NB4 (cell line): ENCODE results near the gene USB1.

ENCODE experiments used
- MYC ChIP-seq: IDR thresholded peaks from 2 replicates; pipeline ENCODE4 v1.6.1; 2011; ENCODE audit warnings: low read depth, low read length
- TF ChIP-seq, protein P1 (sequence below): IDR thresholded peaks from one replicate; pipeline ENCODE4 v1.5.1; 2012; ENCODE audit warnings: low read depth, low read length

GRCh38 chr16:57992084-57992483 is 9.1 kb upstream of the USB1 start:
- TF ChIP-seq, protein P1, sequence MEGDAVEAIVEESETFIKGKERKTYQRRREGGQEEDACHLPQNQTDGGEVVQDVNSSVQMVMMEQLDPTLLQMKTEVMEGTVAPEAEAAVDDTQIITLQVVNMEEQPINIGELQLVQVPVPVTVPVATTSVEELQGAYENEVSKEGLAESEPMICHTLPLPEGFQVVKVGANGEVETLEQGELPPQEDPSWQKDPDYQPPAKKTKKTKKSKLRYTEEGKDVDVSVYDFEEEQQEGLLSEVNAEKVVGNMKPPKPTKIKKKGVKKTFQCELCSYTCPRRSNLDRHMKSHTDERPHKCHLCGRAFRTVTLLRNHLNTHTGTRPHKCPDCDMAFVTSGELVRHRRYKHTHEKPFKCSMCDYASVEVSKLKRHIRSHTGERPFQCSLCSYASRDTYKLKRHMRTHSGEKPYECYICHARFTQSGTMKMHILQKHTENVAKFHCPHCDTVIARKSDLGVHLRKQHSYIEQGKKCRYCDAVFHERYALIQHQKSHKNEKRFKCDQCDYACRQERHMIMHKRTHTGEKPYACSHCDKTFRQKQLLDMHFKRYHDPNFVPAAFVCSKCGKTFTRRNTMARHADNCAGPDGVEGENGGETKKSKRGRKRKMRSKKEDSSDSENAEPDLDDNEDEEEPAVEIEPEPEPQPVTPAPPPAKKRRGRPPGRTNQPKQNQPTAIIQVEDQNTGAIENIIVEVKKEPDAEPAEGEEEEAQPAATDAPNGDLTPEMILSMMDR: no peak
- TF ChIP-seq MYC: no peak
